HepG2 (cell line): ENCODE data around the gene SRXN1. TPM values are rescaled to one million over a fixed set of nuclear protein-coding genes. Genes with fewer than 3 reads are reported as not detected.

Source experiments
- ATF7 ChIP-seq, 2 experiments: fragments of 450-650 bp in 1 of 2; sonication (generic) in 1 of 2; formaldehyde crosslinking in 1 of 2; IDR thresholded peaks; 2 replicates each; pipeline versions ENCODE4 v1.4.0 to v1.6.1; 2016 to 2020; ENCODE audit warnings: antibody characterized with exemption in 1 of 2, mild to moderate bottlenecking in 1 of 2, missing genetic modification reagents in 1 of 2
- CERS6 ChIP-seq: sonication (generic); formaldehyde crosslinking; IDR thresholded peaks from 2 replicates; pipeline ENCODE4 v1.5.0; 2020; ENCODE audit warnings: missing genetic modification reagents
- CTCF ChIP-seq: sonication (generic); formaldehyde crosslinking; IDR thresholded peaks from 2 replicates; pipeline ENCODE4 v1.5.0; 2020; ENCODE audit warnings: mild to moderate bottlenecking, missing genetic modification reagents, moderate library complexity
- DMTF1 ChIP-seq: sonication (generic); formaldehyde crosslinking; IDR thresholded peaks from 2 replicates; pipeline ENCODE4 v1.4.0; 2020; ENCODE audit warnings: mild to moderate bottlenecking, missing genetic modification reagents
- FOXK1 ChIP-seq: sonication (generic); formaldehyde crosslinking; IDR thresholded peaks from 2 replicates; pipeline ENCODE4 v1.4.0; 2020; ENCODE audit warnings: low read depth, missing genetic modification reagents, borderline replicate concordance
- MNT ChIP-seq: fragments of 450-650 bp; IDR thresholded peaks from 2 replicates; pipeline ENCODE4 v1.6.1; 2016
- PBX2 ChIP-seq: IDR thresholded peaks from 2 replicates; pipeline ENCODE4 v1.6.1; 2016; ENCODE audit warnings: control low read depth
- TEAD2 ChIP-seq: sonication (generic); formaldehyde crosslinking; IDR thresholded peaks from 2 replicates; pipeline ENCODE4 v1.9.0; 2021; ENCODE audit warnings: missing genetic modification reagents
- TERF1 ChIP-seq: sonication (generic); formaldehyde crosslinking; IDR thresholded peaks from 2 replicates; pipeline ENCODE4 v1.8.0; 2022; ENCODE audit warnings: mild to moderate bottlenecking, missing genetic modification reagents, moderate library complexity
- ZBTB10 ChIP-seq: sonication (generic); formaldehyde crosslinking; IDR thresholded peaks from 2 replicates; pipeline ENCODE4 v1.4.0; 2020; ENCODE audit warnings: missing genetic modification reagents, borderline replicate concordance
- ZMYM2 ChIP-seq: sonication (generic); formaldehyde crosslinking; IDR thresholded peaks from 2 replicates; pipeline ENCODE4 v1.8.0; 2022; ENCODE audit warnings: mild to moderate bottlenecking, missing genetic modification reagents
- ZNF432 ChIP-seq: sonication (generic); formaldehyde crosslinking; IDR thresholded peaks from 2 replicates; pipeline ENCODE4 v1.5.0; 2020; ENCODE audit warnings: missing genetic modification reagents, mild to moderate bottlenecking, borderline replicate concordance
- ZNF75D ChIP-seq: sonication (generic); formaldehyde crosslinking; IDR thresholded peaks from 2 replicates; pipeline ENCODE4 v1.8.1; 2023; ENCODE audit warnings: missing genetic modification reagents, mild to moderate bottlenecking, borderline replicate concordance
- polyA plus RNA-seq, 8 experiments: library from polyadenylated mRNA; depleted of rRNA in 3 of 8; stranded (reverse) in 7 of 8; unstranded in 1 of 8; fragments of >200 nt; fragmentation: Illumina TruSeq in 4 of 8; extraction: Trizol in 4 of 8; gene quantifications; 2 replicates each; pipeline versions ENCODE4 v1.2.1 to v1.2.3, GENCODE V29; 2011 to 2016; ENCODE audit warnings: low read depth in 4 of 8, missing spikeins in 1 of 8, mixed read lengths in 1 of 8; ENCODE audit not compliant: insufficient read depth in 1 of 8
- total RNA-seq, 5 experiments: library from RNA; depleted of rRNA; stranded (reverse); fragments of >200 nt; fragmentation: Illumina TruSeq; extraction: Trizol; gene quantifications; 2 replicates each; pipeline ENCODE4 v1.2.3, GENCODE V29; 2016; ENCODE audit warnings: low read depth in 1 of 5

Gene SRXN1
- total and polyA plus RNA-seq, 2 of the 13 experiments (the other 11 are each of a cell fraction or from before 2014, with no cell fraction given) = 29.9 to 87.7 TPM

GRCh38 chr20:645318-646106 is 7.5 kb downstream of the SRXN1 start (continued):
- TF ChIP-seq ZBTB10 (CRISPR knock-in tag) = peak; percentile 34; the same call in 1 of the 2 replicates
- TF ChIP-seq CERS6 (CRISPR knock-in tag) = no peak
- no peak for TF ChIP-seq ZNF75D (CRISPR knock-in tag)
- peak; percentile 10; the same call in 1 of the 2 replicates for TF ChIP-seq TEAD2 (CRISPR knock-in tag)
- TF ChIP-seq ATF7 (IDR thresholded peaks at IDR 0.05) = no peak
- TF ChIP-seq ATF7 (CRISPR knock-in tag; IDR thresholded peaks at IDR 0.05) = 0 out of 2 replicates have a peak, but pooled peaks have one; percentile 24
- TF ChIP-seq DMTF1 (CRISPR knock-in tag) = no peak
- peak; percentile 100 for TF ChIP-seq CTCF (CRISPR knock-in tag)
- TF ChIP-seq MNT = peak; percentile 43; the same call in 1 of the 2 replicates
- peak; percentile 46; the same call in 1 of the 2 replicates for TF ChIP-seq FOXK1 (CRISPR knock-in tag)
- no peak for TF ChIP-seq TERF1 (CRISPR knock-in tag)
- no peak for TF ChIP-seq PBX2 (CRISPR knock-in tag)
- TF ChIP-seq ZMYM2 (CRISPR knock-in tag) = peak; percentile 80
- no peak for TF ChIP-seq ZNF432
